GM19452 (cell line): Measurements from ENCODE around the gene SF3A1.
A peak's percentile ranks its signal among the peaks of the same experiment; 100 is the strongest.

Experiments
- ATAC-seq: cut with Tn5 transposase; IDR thresholded peaks from one replicate; pipeline ENCODE4 v1.9.1; 2021; ENCODE audit not compliant: unreplicated experiment

SF3A1 gene

GRCh38 chr22:30289141-30289979 is 67.3 kb downstream of the SF3A1 start, which contains the start of gene CASTOR1:
Gene CASTOR1 (minus strand): TSS chr22:30289505. CDS start chr22:30289497, 8 bp downstream.
- ATAC-seq, result peak; percentile 59

- ATAC-seq, result no peak
Observed at GRCh38 chr22:30288419-30289140, 68.1 kb downstream of the SF3A1 start.

- ATAC-seq, result no peak
Observed at GRCh38 chr22:30287648-30288418, 68.9 kb downstream of the SF3A1 start.

GRCh38 chr22:30286813-30287647 is 69.7 kb downstream of the SF3A1 start:
- ATAC-seq, result no peak

- ATAC-seq, result no peak
Observed at GRCh38 chr22:30286331-30286730, 70.4 kb downstream of the SF3A1 start.

- no peak for ATAC-seq
Observed at GRCh38 chr22:30285846-30286200, 70.9 kb downstream of the SF3A1 start.

- no peak for ATAC-seq
Observed at GRCh38 chr22:30285176-30285845, 71.4 kb downstream of the SF3A1 start.

GRCh38 chr22:30284666-30285065 is 72.0 kb downstream of the SF3A1 start:
- no peak for ATAC-seq

GRCh38 chr22:30284172-30284571 is 72.5 kb downstream of the SF3A1 start:
- ATAC-seq, result no peak

GRCh38 chr22:30283342-30283741 is 73.4 kb downstream of the SF3A1 start:
- no peak for ATAC-seq

GRCh38 chr22:30282616-30283046 is 74.1 kb downstream of the SF3A1 start:
- ATAC-seq, result no peak
